H1 (cell line): ENCODE measurements around the gene ZNF622. TPM values are rescaled to one million over a fixed set of nuclear protein-coding genes. Genes with fewer than 3 reads are reported as not detected.

ENCODE experiments used
- CBX8 ChIP-seq: fragments of 300-800, 300-1000 bp; sonication (generic); IDR thresholded peaks from 2 replicates; pipeline ENCODE4 v1.7.1; 2016; ENCODE audit warnings: low read depth, low read length, borderline replicate concordance
- CHD7 ChIP-seq: fragments of 300-600 bp; sonication (generic); IDR thresholded peaks from 2 replicates; pipeline ENCODE4 v1.7.1; 2012; ENCODE audit warnings: low read length, moderate library complexity, mild to moderate bottlenecking, inconsistent platforms; ENCODE audit not compliant: insufficient replicate concordance
- EZH2 ChIP-seq: fragments of 200-600 bp; sonication (generic); IDR thresholded peaks from 2 replicates; pipeline ENCODE4 v1.7.1; 2012; ENCODE audit warnings: low read depth, mild to moderate bottlenecking, moderate library complexity, low read length, inconsistent platforms; ENCODE audit not compliant: severe bottlenecking
- MAX ChIP-seq: IDR thresholded peaks from 2 replicates; pipeline ENCODE4 v1.6.1; 2012; ENCODE audit warnings: inconsistent platforms
- NRF1 ChIP-seq: IDR thresholded peaks from 2 replicates; pipeline ENCODE4 v1.6.1; 2011; ENCODE audit warnings: mild to moderate bottlenecking, low read depth, low read length, improper control_type of control experiment
- SP1 ChIP-seq: IDR thresholded peaks from 2 replicates; pipeline ENCODE4 v1.6.1; 2011; ENCODE audit warnings: low read depth, low read length
- polyA plus RNA-seq, 7 experiments: library from polyadenylated mRNA; depleted of rRNA in 3 of 7; stranded (reverse) in 5 of 7; unstranded in 2 of 7; fragments of >200 nt in 5 of 7; fragments of 200-250 nt in 2 of 7; gene quantifications; 1 replicate in 5 of 7; 2 replicates in 1 of 7; 4 replicates in 1 of 7; pipeline versions ENCODE4 v1.2.1 to v1.2.3, GENCODE V29; 2011 to 2013; ENCODE audit warnings: missing spikeins in 2 of 7, mixed read lengths in 2 of 7
- total RNA-seq: library from RNA; stranded (reverse); fragmentation: NEBNext Ultra II Directional; extraction: Animal tissue kit (Norgen Biotek cat#: 25700); gene quantifications from 2 replicates; pipeline ENCODE4 v1.2.1, GENCODE V29; 2021

The ZNF622 gene
- total and polyA plus RNA-seq, 2 of the 8 experiments (the other 6 are each of a cell fraction or from before 2014, with no cell fraction given): 8.8 to 30.8 TPM

GRCh38 chr5:16427587-16427986 is 38.0 kb downstream of the ZNF622 start (continued):
- TF ChIP-seq CHD7 (no peak), SP1 (no peak), EZH2 (no peak), MAX (no peak), CBX8 (no peak), NRF1 (no peak)
